M059J (cell line): Measurements from ENCODE around the gene SPON1. TPM values are rescaled to one million over a fixed set of nuclear protein-coding genes. Genes with fewer than 3 reads are reported as not detected.
"Not testable (repeated sequence)": the region's sequence is repeated elsewhere in the genome, so short reads cannot be mapped to it uniquely, and the experiment has no call there.

Source experiments
- DNase-seq: peaks from one replicate; pipeline ENCODE4 v3.0.0-alpha.2; 2012; ENCODE audit warnings: low read depth
- total RNA-seq: library from RNA; depleted of rRNA; stranded (reverse); fragments of >200 nt; shearing (Covaris generic); gene quantifications from 2 replicates; pipeline ENCODE4 v1.2.3, GENCODE V29; 2014

Gene SPON1
- total RNA-seq, 1 experiment from 2014 or later, result 0.05 TPM

DNA sequence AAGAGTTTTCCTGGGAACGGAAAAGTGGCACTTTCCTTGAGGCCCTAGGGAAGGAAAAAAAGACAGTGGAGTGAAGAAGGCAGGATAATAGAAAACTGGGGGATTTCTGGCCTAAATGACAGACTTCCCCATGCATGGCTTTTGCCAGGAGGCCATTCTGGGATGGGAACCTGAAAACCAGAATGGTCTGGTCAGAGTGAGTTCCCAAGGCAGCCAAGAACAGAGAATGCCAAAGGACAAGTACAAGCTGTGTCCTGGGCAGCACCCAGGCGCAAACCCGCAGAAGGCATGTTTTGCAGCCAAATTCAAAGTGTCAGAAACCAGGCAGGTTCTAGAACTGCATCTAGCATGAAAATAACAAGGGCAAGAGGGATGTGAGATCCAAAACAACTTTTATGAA is 162.4 kb downstream of the SPON1 start:
- no peak for DNase-seq

DNA sequence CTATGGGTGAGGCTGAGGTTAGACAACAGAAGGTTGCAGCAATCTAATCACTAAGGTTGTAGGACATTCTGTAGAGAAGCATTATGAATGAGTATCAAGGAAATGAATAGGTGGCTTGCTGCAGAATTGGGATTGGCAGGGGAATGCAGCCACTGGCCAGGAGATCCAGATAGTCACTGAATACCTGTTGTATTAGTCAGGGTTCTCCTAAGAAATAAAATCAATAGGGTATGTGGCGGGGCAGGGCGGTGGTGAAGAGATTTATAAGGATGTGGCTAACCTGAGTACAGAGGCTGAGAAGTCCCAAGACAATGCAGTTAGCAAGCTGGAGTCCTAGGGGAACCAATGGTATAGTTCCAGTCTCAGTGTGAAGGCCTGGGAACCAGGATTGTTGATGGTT is 163.0 kb downstream of the SPON1 start:
- peak; percentile 3 for DNase-seq

DNA sequence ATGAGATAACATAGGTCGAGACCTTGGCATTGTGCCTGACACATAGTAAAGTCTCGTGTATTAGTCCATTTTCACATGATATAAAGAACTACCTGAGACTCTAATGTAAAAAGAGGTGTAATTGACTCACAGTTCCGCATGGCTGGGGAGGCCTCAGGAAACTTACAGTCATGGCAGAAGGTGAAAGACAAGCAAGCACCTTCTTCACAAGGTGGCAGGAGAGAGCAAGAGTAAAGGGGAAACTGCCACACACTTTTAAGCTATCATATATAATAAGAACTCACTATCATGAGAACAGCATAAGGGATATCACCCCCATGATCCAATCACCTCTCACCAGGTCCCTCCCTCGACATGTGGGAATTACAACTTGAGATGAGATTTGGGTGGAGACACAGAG is 165.2 kb downstream of the SPON1 start:
- DNase-seq, result no peak

DNA sequence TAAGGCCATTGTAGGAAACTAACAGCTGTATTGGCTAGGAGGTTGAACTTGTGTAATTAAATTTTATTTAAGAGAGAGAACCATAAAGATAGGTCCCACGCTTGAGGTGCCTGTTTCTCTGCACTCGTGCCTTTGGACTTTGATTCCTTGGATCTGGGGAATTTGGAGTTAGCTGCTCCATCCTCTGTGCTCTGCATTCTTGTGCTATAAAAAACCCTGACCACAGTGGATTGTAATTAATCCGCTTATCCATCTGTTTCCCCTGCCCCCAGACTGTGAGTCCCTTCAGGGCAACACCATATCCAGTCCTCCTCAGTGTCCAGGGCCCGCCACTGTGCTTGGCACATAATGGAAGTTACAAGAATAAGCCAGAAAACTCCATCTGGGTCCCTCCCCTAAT is 169.8 kb downstream of the SPON1 start:
- peak; percentile 3 for DNase-seq

DNA sequence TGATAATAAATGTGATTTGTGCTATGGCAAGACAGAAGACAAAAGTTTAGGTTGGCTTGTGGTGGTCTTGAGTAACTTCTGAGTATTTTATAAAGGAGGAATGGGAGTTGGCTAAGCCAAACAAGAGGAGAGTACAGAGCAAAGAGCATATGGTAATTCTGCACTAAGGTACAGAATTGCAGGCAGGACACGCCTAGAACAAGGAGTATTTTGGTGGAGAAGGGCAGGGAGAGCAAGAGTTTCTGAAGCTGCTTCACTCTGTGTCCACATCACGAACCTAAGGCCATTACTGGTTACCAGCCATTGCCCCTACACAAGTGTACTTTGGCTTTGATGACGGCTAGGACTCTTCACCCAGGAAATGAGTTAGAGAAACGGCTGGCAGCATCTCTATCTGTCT is 170.9 kb downstream of the SPON1 start:
- no peak for DNase-seq

DNA sequence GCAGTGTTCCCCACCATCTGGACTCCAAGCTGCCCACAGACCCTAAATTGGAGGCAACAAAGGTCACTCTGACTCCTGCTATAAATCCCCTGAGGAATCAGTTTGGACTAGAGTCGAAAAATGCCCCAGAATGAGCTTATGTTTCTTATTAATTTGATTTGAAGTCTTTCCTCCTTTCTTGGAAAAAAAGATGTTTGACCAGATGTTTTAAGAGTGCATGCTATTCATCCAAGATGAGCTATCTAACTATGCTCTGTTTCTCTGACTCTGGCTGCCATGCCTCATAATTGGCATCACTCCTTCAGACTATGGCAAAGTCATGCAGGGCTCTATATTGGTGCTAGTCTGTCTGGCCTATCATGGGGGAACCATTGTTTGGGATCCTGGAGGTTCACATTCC is 174.0 kb downstream of the SPON1 start:
- DNase-seq, result no peak

DNA sequence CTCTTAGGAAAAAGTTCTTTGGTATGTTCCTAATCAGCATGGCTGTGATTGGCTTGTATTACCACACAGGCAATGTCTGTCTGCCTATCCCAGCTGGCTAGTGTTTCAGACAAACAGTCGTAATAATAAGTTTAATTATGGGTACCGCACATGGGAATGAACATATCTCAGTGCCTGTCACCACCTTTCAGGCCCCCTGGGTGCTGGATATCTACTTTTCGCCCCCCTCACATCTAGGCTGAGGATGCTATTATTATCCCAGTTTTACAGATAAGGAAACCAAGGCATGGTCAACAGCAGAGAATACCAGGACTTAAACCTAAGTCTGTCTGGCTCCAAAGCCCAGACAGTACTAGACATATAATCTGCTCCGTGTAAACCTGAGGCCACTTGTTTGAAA is 174.8 kb downstream of the SPON1 start:
- DNase-seq, result no peak

DNA sequence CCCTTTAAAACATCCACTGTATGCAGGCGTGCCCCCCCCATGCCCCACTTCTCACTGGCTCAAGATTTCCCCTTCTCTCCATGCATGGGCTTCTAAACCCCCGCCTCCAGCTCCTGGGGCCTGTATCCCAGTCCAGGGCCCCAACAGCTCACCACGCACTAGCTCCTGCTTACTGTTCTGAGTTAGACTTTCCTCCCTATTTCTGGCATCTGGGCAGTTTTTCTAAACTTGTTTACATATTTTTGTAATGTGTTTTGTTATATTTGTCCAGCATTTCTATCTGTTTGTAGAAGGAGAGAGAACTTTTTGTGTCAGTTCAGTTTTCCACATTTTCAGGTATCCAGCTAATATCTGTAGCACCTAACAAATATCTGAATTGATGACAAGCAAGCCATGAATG is 178.5 kb downstream of the SPON1 start:
- DNase-seq, result no peak

DNA sequence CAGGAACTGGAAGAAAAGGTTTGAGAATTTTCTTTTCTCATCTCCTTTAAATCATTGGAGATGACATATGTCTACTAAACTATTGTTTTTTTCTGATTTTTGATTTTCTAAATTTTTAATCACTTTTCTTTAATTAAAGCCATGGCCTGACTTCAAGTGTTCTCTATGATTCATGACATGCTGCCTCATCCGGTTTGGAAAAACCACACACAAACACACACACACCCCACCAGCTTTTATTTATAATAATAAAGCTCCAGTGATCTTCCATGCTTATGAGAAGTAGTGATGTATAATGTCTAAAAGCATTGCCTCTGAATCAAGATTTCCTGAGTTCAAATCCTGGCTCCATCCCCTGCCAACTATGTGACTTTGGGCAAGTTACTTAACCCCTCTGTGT is 179.2 kb downstream of the SPON1 start:
- no peak for DNase-seq

DNA sequence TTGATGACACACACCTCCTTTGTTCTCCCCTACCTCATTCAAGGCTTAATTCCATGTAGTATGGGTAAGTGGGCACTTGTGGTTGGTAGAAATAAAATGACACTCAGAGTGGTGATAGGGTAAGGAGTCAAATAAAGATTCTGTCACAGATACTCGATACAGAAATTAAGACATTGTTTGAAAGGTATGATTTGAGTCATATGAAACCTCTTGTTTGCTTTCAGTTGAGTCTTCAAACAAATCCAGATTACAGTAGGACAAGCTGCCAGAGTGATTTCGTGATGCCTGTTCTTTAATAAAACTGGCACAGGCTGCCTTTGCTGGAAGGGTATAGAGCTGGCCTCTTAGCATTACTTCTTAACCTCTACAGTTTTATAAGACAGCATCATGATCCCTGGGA is 182.4 kb downstream of the SPON1 start:
- no peak for DNase-seq

DNA sequence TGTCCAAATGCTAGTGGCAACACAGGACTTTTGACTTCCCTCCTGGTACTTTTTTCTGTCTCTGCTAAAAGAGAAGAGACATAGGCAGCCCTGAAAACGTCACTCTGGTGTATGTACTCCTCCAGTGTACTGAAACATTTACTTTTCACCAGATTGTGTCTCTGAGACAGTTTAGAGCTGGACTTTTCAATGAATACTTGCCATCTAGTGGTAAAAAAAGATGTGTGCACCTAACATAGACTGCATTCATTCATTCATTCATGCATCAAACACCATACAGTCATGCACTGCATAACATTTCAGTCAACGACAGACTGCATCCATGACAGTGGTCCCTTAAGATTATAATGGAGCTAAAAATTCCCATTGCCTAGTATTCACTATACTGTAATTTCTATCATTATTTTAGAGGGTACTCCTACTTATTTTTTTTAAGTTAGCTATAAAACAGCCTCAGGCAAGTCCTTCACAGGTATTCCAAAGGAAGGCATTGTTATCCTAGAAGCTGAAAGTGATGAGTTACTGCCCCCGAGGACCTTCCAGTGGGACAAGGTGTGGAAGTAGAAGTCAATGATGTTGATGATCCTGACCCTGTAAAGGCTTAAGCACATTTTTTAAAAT is 186.2 kb downstream of the SPON1 start:
- DNase-seq, result peak; percentile 37

DNA sequence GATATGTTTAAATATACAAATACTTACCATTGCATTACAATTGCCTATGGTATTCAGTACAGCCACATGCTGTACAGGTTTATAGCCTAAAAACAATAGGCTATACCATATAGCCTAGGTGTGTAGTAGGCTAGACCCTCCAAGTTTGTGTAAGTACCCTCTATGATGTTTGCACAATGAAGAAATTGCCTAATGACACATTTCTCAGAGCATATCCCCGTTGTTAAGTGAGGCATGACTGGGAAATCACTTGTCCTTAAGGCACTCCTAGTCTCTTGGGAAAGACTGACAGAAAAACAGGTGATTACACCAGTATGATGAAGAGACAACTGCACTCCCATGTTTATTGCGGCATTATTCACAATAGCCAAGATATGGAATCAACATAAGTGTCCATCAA is 187.2 kb downstream of the SPON1 start:
- DNase-seq, result no peak

DNA sequence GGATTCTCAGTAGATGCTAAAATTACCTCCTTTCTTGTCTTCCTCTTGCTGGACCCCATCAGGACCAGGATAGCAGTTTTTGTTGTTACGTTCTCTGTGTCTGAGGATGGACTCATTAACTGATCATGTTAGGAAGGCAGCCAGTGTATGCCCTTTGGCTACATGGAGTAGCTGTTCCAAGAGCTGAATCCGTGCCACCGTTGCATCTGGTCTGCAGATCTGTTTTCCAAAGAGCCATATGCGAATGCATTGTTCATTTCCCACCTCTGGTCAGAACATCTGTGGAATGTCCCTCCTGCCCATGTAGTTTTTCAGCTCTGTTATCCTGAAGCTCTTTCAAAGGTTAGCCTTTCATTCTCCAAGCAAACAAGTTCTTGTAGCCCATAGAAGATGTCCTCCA is 188.4 kb downstream of the SPON1 start:
- DNase-seq, result no peak

DNA sequence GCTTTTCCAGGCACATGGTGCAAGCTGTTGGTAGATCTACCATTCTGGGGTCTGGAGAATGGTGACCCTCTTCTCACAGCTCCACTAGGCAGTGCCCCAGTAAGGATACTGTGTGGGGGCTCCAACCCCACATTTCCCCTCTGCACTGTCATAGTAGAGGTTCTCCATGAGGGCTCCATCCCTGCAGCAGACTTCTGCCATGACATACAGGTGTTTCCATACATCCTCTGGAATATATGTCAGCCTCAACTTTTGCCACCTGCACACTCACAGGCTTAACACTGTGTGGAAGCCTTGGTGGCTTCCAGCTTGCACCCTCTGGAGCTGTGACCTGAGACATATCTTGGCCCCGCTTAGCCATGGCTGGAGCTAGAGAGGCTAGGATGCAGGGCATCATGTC is 191.6 kb downstream of the SPON1 start:
- DNase-seq, result not testable (repeated sequence)

DNA sequence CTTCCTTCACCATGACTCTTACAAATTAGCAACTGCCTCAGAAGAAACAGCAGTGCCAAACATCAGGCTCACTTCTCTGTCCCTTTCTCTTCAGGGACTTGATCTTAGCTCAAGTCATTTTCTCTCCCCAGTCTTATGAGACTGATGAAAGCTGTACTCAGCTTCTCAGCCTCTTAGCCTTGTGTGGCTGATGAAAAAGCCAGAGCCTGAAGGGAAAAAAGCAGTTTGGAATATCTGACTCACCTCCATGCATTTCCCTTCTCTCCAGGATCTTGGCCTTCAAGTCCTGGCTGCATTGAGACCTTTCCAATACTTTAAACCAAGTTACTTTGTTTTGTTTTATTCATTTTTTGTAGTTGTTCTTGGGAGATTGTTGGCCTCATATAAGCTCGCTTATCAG is 195.9 kb downstream of the SPON1 start:
- no peak for DNase-seq

DNA sequence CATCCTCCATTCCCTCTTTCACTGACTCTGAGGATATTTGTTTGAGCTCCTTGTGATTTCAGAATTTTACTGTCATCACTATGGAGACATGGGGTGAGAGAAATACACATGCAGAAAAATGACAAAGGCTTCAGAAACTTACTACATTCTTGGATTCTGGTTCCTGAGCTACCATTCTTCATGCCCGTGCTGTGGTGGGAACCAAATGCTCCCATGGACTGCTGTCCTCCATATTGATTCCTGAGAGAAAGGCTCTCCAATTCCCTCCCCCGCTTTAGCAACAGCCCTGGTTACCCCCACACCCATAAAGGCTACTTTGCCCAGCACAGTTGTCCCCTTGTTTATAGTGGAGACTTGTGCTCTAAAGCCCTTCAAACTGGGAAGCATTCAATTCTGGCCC is 201.1 kb downstream of the SPON1 start:
- no peak for DNase-seq

DNA sequence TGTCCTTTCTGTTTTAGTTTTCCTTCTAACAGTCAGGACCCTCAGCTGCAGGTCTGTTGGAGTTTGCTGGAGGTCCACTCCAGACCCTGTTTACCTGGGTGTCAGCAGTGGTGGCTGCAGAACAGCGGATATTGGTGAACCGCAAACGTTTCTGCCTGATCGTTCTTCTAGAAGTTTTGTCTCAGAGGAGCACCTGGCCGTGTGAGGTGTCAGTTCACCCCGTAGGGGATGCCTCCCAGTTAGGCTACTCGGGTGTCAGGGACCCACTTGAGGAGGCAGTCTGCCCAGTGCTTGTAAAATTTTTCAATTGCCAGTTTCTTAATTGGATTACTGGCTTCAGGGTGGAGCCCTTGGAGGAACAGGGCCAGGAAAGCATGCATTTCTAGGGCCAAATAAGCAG is 211.2 kb downstream of the SPON1 start:
- DNase-seq, result not testable (repeated sequence)

DNA sequence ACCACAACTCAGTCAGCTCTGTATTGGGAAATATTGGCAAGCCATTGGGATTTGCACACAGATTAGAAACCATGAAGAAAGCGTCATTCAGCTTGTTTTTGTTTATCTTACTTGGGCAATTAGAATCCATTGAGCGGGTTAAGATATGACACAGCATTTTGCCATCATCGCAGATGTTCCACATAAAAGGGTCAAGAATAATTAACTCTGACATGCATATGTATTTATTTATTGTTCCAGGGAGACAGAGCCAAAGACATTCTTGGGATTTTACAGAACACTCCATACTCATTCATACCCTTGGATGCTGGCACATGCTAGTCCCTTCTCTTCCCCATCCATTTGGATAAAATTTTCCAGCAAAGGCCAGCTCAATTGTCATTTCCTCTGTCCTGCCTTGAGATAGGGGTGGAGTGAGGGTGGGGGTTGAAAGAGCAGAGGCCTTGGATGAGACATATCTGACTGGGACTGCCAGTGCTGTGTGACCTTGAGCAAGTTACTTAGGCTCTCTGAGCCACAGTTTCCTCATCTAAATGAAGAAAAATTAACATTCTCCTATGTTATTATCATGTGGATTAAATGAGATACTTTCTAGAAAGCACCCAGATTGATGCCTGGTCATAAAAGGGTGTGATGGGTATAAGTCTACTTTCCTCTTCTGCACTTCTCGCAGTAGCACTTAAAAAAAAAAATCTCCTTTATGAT is 216.7 kb downstream of the SPON1 start:
- peak; percentile 20 for DNase-seq

DNA sequence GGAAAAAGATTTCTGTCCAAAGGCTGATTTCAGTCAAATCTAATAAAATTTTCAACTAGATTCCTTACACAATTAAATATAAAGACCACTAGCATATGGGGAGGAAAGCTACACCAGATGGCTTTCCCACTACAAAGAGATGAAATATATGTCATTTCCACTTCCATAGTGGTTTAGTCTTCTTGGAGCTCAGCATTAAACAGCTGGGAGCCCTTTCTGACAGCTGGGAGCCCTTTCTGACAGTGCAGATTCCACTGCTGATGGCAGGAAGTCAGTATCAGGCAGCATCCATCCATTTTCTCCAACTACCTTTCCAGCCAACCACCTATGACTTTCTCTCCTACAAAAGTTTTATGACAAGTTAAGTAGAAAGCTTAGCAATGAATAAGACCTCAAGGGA is 218.6 kb downstream of the SPON1 start:
- no peak for DNase-seq

DNA sequence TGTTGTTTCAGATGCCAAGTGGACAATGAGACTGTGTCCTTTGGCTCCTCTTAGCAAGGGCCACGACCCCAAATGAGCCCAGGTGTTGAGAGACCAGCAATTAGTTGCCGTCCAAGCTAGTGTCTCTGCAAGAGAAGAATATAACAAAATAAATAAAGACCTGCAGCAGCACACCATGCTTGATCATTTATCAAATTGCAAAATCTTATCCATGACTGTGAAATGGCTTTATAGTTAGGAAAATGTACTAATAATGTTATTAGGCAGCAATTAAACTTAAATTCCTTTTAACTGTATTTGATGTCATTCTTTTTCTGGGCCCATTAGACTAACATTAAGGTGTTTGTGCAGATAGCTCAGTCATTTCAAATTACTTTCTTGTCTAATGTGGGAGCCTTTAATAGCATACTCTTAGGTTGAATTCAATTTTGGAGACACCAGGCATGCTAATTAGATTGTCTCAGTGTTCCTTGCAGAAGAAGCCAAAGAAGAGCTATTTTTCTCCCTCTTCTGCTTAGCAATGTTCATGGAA is 220.4 kb downstream of the SPON1 start:
- DNase-seq, result no peak

DNA sequence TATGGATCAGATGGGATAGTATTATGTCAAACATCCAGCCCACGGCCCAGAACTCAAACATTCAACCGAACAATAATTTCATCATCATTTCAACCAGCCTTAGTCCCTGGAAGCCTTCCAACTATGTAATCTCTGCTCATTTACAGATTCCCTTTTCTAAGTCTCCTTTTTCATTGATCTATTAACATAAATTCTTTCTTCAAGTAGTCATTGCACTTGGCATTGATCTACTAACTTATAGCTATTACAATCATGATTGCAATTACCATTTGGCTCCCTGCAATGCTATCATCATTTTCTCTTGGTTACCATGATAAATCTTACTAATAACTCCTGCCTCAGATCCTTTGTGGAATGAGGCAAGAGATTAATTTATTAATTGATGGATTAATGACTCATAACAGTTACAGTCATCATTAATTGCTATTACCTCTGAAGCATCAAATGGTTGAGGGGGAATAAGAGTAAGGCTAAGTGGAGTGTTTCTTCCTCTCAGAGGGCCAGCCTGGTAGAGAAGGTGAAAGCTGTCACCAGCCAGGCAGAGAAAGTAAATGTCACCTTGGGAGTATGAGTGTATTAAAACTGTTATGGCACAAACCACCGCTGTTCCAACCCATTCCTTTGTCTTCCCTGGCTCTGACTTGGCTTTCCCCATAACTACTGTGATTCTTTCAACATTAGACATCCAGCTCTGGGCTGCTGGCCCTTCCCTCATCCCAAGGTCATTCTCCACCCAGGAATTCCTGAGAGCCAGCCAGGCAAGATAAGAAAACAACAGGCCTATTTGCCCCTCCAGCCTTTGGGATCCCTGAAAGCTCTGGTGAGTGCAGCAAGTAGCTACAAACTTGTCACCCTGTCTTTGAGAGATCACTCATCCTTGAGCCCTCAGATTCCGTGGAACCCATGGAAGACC is 221.8 kb downstream of the SPON1 start:
- DNase-seq, result no peak

DNA sequence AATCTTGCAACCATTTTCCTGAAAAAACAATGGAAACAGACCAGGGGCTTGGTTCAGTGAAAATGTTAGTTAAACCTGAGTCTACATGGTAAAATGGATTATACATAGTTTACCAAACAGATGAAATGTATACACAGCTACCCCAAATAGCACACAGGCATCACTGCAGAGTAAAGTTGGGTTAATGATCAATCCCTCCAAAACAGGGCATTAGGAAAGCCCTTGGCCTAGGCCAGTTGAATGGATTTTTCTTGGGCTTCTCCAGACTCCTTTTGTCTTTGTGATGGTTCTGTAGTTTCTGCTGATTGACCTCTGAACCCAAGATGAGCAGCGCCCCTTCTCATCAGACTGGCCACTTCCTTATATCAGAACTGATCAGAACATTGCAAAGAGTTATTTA is 222.9 kb downstream of the SPON1 start:
- no peak for DNase-seq
